Transverse colon (tissue), 4 donors: ENCODE results near the gene ZSWIM7. TPM values are rescaled to one million over a fixed set of nuclear protein-coding genes. Genes with fewer than 3 reads are reported as not detected.

Experiments
- DNase-seq: peaks from one replicate; pipeline ENCODE4 v3.0.0-alpha.2; 2019
- H3K27ac ChIP-seq, 4 donors: fragments of 200-600 bp; sonication (generic); 2 replicates each; pipeline ENCODE4 v1.5.1; 2016 to 2018; ENCODE audit warnings: inconsistent platforms in 4 of 4
- H3K27me3 ChIP-seq: fragments of 200-600 bp; sonication (generic); 2 replicates; pipeline ENCODE4 v1.5.1; 2017; ENCODE audit warnings: inconsistent platforms
- H3K36me3 ChIP-seq, 4 donors: fragments of 200-600 bp; sonication (generic); 2 replicates each; pipeline ENCODE4 v1.5.1; 2017 to 2019; ENCODE audit warnings: inconsistent platforms in 4 of 4
- H3K4me1 ChIP-seq, 4 donors: fragments of 200-600 bp; sonication (generic); 2 replicates each; pipeline ENCODE4 v1.5.1; 2017 to 2020; ENCODE audit warnings: inconsistent platforms in 4 of 4
- H3K4me3 ChIP-seq, 4 donors: fragments of 200-600 bp; sonication (generic); 1 replicate in 1 of 4; 2 replicates in 3 of 4; pipeline versions ENCODE4 v1.5.1 to v1.6.1; 2017 to 2019; ENCODE audit warnings: inconsistent platforms in 4 of 4
- H3K9me3 ChIP-seq, 2 donors: fragments of 200-600 bp; sonication (generic); 2 replicates each; pipeline ENCODE4 v1.5.1; 2017 to 2019; ENCODE audit warnings: inconsistent platforms in 2 of 2
- CTCF ChIP-seq, 5 experiments: fragments of 200-600 bp in 3 of 5; fragments of 450-650 bp in 2 of 5; sonication (generic) in 3 of 5; IDR thresholded peaks; 1 replicate in 2 of 5; 2 replicates in 3 of 5; pipeline ENCODE4 v1.5.1; 2016 to 2017; ENCODE audit warnings: antibody characterized with exemption in 5 of 5, inconsistent platforms in 3 of 5, mild to moderate bottlenecking in 2 of 5, moderate library complexity in 1 of 5
- EP300 ChIP-seq: sonication (generic); formaldehyde crosslinking; IDR thresholded peaks from one replicate; pipeline ENCODE4 v1.6.1; 2017; ENCODE audit warnings: antibody characterized with exemption, low read depth
- POLR2A ChIP-seq: fragments of 450-650 bp; IDR thresholded peaks from one replicate; pipeline ENCODE4 v1.6.1; 2016; ENCODE audit warnings: antibody characterized with exemption, mild to moderate bottlenecking, moderate library complexity
- POLR2AphosphoS5 ChIP-seq, 3 donors: sonication (generic); formaldehyde crosslinking; IDR thresholded peaks; one replicate each; pipeline ENCODE4 v1.6.1; 2016; ENCODE audit warnings: antibody characterized with exemption in 3 of 3
- WGBS, 2 donors: methylation state at CpG; one replicate each; pipeline ENCODE4 v1.1.5; 2018; ENCODE audit warnings: low coverage in 1 of 2; 5-methylcytosine and 5-hydroxymethylcytosine counted together
- in situ Hi-C, 4 donors: fragments of 200-750 bp; cut with MboI; loops; one replicate each; pipeline versions ENCODE4 v1.15.0 to v1.15.1; 2017; ENCODE audit warnings: low sequenced_read_pairs in 3 of 4, low pct_ligation_motif_present in 1 of 4, low pct_unique_long_range_greater_than_20kb in 1 of 4
- intact Hi-C: fragments of 100-400 bp; cut with DNase I; formaldehyde crosslinking; loops from one replicate; pipeline ENCODE4 v1.15.1; 2023; ENCODE audit warnings: low total_unique reads
- total RNA-seq, 4 donors: library from RNA; depleted of rRNA; stranded (reverse); fragments of >200 nt; gene quantifications; one replicate each; pipeline ENCODE4 v1.1.0, GENCODE V29; 2016

Gene ZSWIM7
- total RNA-seq, 4 donors from 2014 or later, result 3.6 to 19.5 (median 18.6) TPM

DNA sequence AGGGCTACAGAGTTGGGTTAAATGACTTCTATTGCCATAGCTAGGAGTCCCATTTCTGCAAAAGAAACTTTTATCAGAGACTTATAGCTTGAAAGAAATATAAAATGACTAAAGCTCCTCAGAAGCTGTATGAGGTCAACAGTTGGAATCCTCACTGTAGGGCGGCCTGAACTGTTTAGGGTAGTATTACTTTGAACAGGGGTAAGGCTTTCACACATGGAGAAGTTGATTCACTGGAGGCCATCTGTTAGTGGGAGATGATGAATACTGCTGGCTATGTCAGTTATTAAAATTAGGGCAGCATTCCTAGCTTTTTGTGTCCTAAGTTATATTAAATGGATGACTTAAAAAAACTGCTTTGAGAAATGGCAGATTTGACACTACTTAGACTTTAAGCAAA is 6.1 kb upstream of the ZSWIM7 start:
- Histone ChIP-seq H3K27ac (no peak overlapping the region), H3K36me3 (peaks cover 0 to 81% (median 35%) of the 10 kb centered on the region in 4 donors)
- intact Hi-C loops, result no loop called here

DNA sequence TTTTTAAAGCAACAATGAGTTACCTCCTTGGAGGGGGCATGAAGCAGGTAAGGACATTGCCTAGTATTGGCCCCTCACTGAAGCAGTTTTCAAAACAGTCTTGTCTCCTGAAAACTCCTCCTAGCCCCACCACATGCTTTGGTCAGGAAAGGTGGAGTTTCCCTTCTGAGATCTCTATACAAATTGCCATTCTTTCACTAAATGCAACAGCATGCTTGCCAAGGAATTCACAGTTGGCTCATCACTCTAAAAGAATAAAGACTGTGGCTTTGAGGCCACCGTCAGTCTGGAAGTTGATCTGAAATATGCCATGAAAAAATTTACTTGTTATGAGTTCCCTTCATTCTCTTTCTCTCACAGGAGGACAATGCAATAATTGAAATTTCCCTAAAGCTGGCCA is 4.3 kb upstream of the ZSWIM7 start:
- H3K9me3 ChIP-seq, result no peaks in the 10 kb centered on the region
- peaks cover 0 to 71% (median 34%) of the 10 kb centered on the region in 4 donors for H3K36me3 ChIP-seq
- no peak for DNase-seq
- WGBS, 2 donors, result 85 to 88% methylated on average over 1 of the region's 1 CpG
- TF ChIP-seq CTCF (IDR thresholded peaks at IDR 0.05) (no peak), POLR2A (no peak), EP300 (no peak), POLR2AphosphoS5 (IDR thresholded peaks at IDR 0.05) (no peak)
- intact Hi-C loops (no loop called here), in situ Hi-C loops (loop anchor here in 1 of 4 donors (25.0 kb wide), 1 partner anchor 108 kb away; no protein-coding TSS in a partner anchor)
- no peak overlapping the region for H3K4me3 ChIP-seq
- peaks cover 8 to 21% (median 14%) of the 10 kb centered on the region in 4 donors for H3K4me1 ChIP-seq
- H3K27me3 ChIP-seq, result no peaks in the 10 kb centered on the region
- H3K27ac ChIP-seq, result no peak overlapping the region

More for the DNA sequence above, 6.1 kb upstream of the ZSWIM7 start:
- Histone ChIP-seq H3K4me1 (peaks cover 5 to 18% (median 9%) of the 10 kb centered on the region in 4 donors), H3K27me3 (no peaks in the 10 kb centered on the region), H3K4me3 (no peak overlapping the region), H3K9me3 (no peaks in the 10 kb centered on the region)
- 93 to 100% methylated on average over 1 of the region's 1 CpG for WGBS, 2 donors
- no peak for DNase-seq
- TF ChIP-seq POLR2AphosphoS5 (IDR thresholded peaks at IDR 0.05) (no peak), POLR2A (no peak), CTCF (IDR thresholded peaks at IDR 0.05) (no peak), EP300 (no peak)
- in situ Hi-C loops, result loop anchor here in 1 of 4 donors (25.0 kb wide), 1 partner anchor 107 kb away; no protein-coding TSS in a partner anchor

- Histone ChIP-seq H3K4me1 (peaks cover 8 to 30% (median 14%) of the 10 kb centered on the region in 4 donors), H3K36me3 (peaks cover 0 to 60% (median 29%) of the 10 kb centered on the region in 4 donors), H3K9me3 (no peaks in the 10 kb centered on the region), H3K27ac (peak overlapping the region in 1 of 4 donors; percentile 4), H3K27me3 (no peaks in the 10 kb centered on the region), H3K4me3 (no peak overlapping the region)
- in situ Hi-C loops (loop anchor here in 1 of 4 donors (25.0 kb wide), 1 partner anchor 110 kb away; no protein-coding TSS in a partner anchor), intact Hi-C loops (no loop called here)
- DNase-seq, result no peak
- TF ChIP-seq POLR2A (no peak), POLR2AphosphoS5 (IDR thresholded peaks at IDR 0.05) (no peak), EP300 (no peak), CTCF (IDR thresholded peaks at IDR 0.05) (no peak)
- WGBS, 2 donors, result 84 to 90% methylated on average over 1 to 2 of the region's 2 CpGs
Observed at GRCh38 chr17:16002708-16003260, 3.3 kb upstream of the ZSWIM7 start.

DNA sequence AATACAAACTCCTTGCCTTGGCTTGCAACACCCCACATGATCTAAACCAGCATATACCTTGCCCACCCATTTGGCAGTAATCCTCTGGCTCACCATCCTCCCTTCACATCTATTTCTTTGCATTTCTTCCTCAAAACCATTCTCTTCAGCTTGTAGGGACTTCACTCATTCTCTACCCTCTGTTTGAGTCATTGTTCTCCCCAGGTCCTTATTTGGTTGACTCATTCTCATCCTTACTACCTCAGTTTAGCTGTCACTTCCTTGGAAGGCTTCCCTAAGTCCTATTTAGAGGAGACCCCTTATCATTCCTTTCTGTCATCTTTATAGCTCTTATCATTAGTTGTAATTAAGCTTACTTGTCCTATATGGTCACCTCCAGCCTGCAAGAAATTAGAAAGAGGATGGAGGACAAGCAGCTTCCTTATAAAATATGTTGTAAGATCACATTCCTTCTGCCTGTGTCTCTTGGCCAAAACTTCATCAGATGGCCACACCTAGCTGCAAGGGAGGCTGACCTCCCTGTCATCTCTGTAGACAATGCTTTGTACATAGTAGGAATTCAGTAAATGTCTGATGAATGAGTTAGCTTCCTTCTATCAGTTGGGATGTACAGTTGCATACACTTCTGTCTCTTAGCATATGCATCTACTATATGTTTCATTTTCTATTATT is 1.9 kb upstream of the ZSWIM7 start:
- Histone ChIP-seq H3K27ac (peak overlapping the region in 2 of 4 donors; percentile 97), H3K4me1 (peaks cover 8 to 32% (median 14%) of the 10 kb centered on the region in 4 donors), H3K36me3 (peaks cover 0 to 46% (median 24%) of the 10 kb centered on the region in 4 donors), H3K9me3 (no peaks in the 10 kb centered on the region), H3K27me3 (no peaks in the 10 kb centered on the region), H3K4me3 (peak overlapping the region in 1 of 4 donors; percentile 71)
- intact Hi-C loops, result no loop called here
- in situ Hi-C loops, result loop anchor here in 1 of 4 donors (25.0 kb wide), 1 partner anchor 111 kb away; no protein-coding TSS in a partner anchor
- TF ChIP-seq CTCF (IDR thresholded peaks at IDR 0.05) (no peak), POLR2AphosphoS5 (IDR thresholded peaks at IDR 0.05) (no peak), POLR2A (no peak), EP300 (no peak)
- no peak for DNase-seq
